IMR-90 (cell line): Measurements from ENCODE around the gene FNIP2. TPM values are rescaled to one million over a fixed set of nuclear protein-coding genes. Genes with fewer than 3 reads are reported as not detected.
A peak's percentile ranks its signal among the peaks of the same experiment; 100 is the strongest.

Source experiments
- ATAC-seq: fragments of 200-7000 bp; cut with Tn5 transposase; 2 replicates; pipeline ENCODE4 v1.9.1; 2020; ENCODE audit warnings: low read depth, mild to moderate bottlenecking, moderate library complexity
- BruUV-seq: library from RNA; stranded (reverse); fragments of 400-500 nt; replicated peaks from 2 replicates; lab custom pipeline; 2021; lab: Mats Ljungman, UMichigan
- CTCF ChIA-PET: fragments of 300-600 bp; formaldehyde crosslinking; extraction: SDS; loops from one replicate; lab custom pipeline; 2021; ENCODE audit warnings: antibody characterized with exemption; lab: Yijun Ruan, JAX
- POLR2A ChIA-PET: fragments of 300-600 bp; sonication (Branson Sonifier 250); formaldehyde crosslinking; loops from one replicate; lab custom pipeline; 2022; ENCODE audit warnings: antibody characterized with exemption; ENCODE audit not compliant: unreplicated experiment; lab: Charles Lee
- DNase-seq: peaks from one replicate; pipeline ENCODE4 v3.0.0; 2013
- H2AFZ ChIP-seq: replicated peaks from 2 replicates; pipeline ENCODE3; 2013; ENCODE audit warnings: low read length, mild to moderate bottlenecking; ENCODE audit not compliant: poor library complexity
- H2AK5ac ChIP-seq: 2 replicates; pipeline ENCODE4 v1.6.1; 2013; ENCODE audit warnings: low read depth, low read length, inconsistent platforms
- H2AK9ac ChIP-seq: replicated peaks from 2 replicates; pipeline ENCODE3; 2013; ENCODE audit warnings: mild to moderate bottlenecking, low read depth, low read length, moderate library complexity; ENCODE audit not compliant: poor library complexity
- H2BK120ac ChIP-seq: 2 replicates; pipeline ENCODE4 v1.6.1; 2013; ENCODE audit warnings: low read depth, low read length, inconsistent platforms
- H2BK15ac ChIP-seq: 3 replicates; pipeline ENCODE4 v1.6.1; 2013; ENCODE audit warnings: low read depth, low read length, inconsistent platforms
- H2BK20ac ChIP-seq: 2 replicates; pipeline ENCODE4 v1.6.1; 2013; ENCODE audit warnings: low read depth, mild to moderate bottlenecking, inconsistent platforms, low read length, moderate library complexity
- H2BK5ac ChIP-seq: 2 replicates; pipeline ENCODE4 v1.6.1; 2013; ENCODE audit warnings: mild to moderate bottlenecking, low read depth, low read length, inconsistent platforms; ENCODE audit not compliant: poor library complexity, severe bottlenecking
- H3K14ac ChIP-seq: replicated peaks from 2 replicates; pipeline ENCODE4 v1.6.1; 2013; ENCODE audit warnings: low read depth, low read length, inconsistent platforms
- H3K18ac ChIP-seq: 2 replicates; pipeline ENCODE4 v1.6.1; 2013; ENCODE audit warnings: low read depth, low read length, control low read depth
- H3K23ac ChIP-seq: 2 replicates; pipeline ENCODE4 v1.6.1; 2013; ENCODE audit warnings: low read depth, low read length, inconsistent platforms
- H3K27ac ChIP-seq: 2 replicates; pipeline ENCODE4 v1.5.1; 2013; ENCODE audit warnings: mild to moderate bottlenecking, control low read depth, low read length; ENCODE audit not compliant: insufficient read depth
- H3K27me3 ChIP-seq: 2 replicates; pipeline ENCODE4 v1.6.1; 2013; ENCODE audit warnings: low read length; ENCODE audit not compliant: control insufficient read depth, insufficient read depth
- H3K36me3 ChIP-seq: 2 replicates; pipeline ENCODE4 v1.6.1; 2013; ENCODE audit warnings: low read length, mixed read lengths; ENCODE audit not compliant: control insufficient read depth, insufficient read depth
- H3K4ac ChIP-seq: 2 replicates; pipeline ENCODE4 v1.6.1; 2013; ENCODE audit warnings: low read depth, low read length, inconsistent platforms
- H3K4me1 ChIP-seq: 2 replicates; pipeline ENCODE4 v1.6.1; 2013; ENCODE audit warnings: low read length, mixed read lengths; ENCODE audit not compliant: control insufficient read depth, insufficient read depth
- H3K4me2 ChIP-seq: 2 replicates; pipeline ENCODE4 v1.6.1; 2013; ENCODE audit warnings: low read depth, mild to moderate bottlenecking, control low read depth, low read length, moderate library complexity
- H3K4me3 ChIP-seq: 2 replicates; pipeline ENCODE4 v1.5.1; 2013; ENCODE audit warnings: low read depth, mild to moderate bottlenecking, control low read depth, low read length, moderate library complexity; ENCODE audit not compliant: insufficient read depth
- H3K56ac ChIP-seq: 2 replicates; pipeline ENCODE4 v1.6.1; 2013; ENCODE audit warnings: low read length, inconsistent platforms; ENCODE audit not compliant: insufficient read depth; ENCODE audit errors: extremely low read depth
- H3K79me1 ChIP-seq, 2 experiments: 2 replicates each; pipeline ENCODE4 v1.6.1; 2013; ENCODE audit warnings: low read length in 2 of 2, inconsistent platforms in 1 of 2, low read depth in 1 of 2
- H3K9ac ChIP-seq: 2 replicates; pipeline ENCODE4 v1.6.1; 2013; ENCODE audit warnings: low read depth, low read length, control low read depth
- H3K9me1 ChIP-seq: 2 replicates; pipeline ENCODE4 v1.6.1; 2013; ENCODE audit warnings: low read length, inconsistent platforms; ENCODE audit not compliant: insufficient read depth
- H3K9me3 ChIP-seq: 2 replicates; pipeline ENCODE4 v1.6.1; 2013; ENCODE audit warnings: low read length; ENCODE audit not compliant: control insufficient read depth, insufficient read depth
- H4K20me1 ChIP-seq: 2 replicates; pipeline ENCODE4 v1.6.1; 2013; ENCODE audit warnings: low read length, inconsistent platforms; ENCODE audit not compliant: insufficient read depth
- H4K5ac ChIP-seq: 2 replicates; pipeline ENCODE4 v1.6.1; 2013; ENCODE audit warnings: mild to moderate bottlenecking, low read depth, low read length, control low read depth
- H4K8ac ChIP-seq, 2 experiments: 2 replicates each; pipeline ENCODE4 v1.6.1; 2013; ENCODE audit warnings: low read depth in 2 of 2, low read length in 2 of 2, control low read depth in 1 of 2, inconsistent platforms in 1 of 2
- H4K91ac ChIP-seq: 2 replicates; pipeline ENCODE4 v1.6.1; 2013; ENCODE audit warnings: low read depth, low read length, inconsistent platforms; ENCODE audit not compliant: insufficient read depth
- BHLHE40 ChIP-seq: fragments of 150-350 bp; IDR thresholded peaks from 2 replicates; pipeline ENCODE4 v1.6.1; 2016; ENCODE audit warnings: mild to moderate bottlenecking, low read depth, low read length
- CEBPB ChIP-seq: IDR thresholded peaks from 2 replicates; pipeline ENCODE4 v1.6.1; 2012; ENCODE audit warnings: low read depth, low read length, improper control_type of control experiment
- MXI1 ChIP-seq: IDR thresholded peaks from 2 replicates; pipeline ENCODE4 v1.6.1; 2012; ENCODE audit warnings: low read depth, mild to moderate bottlenecking, low read length, moderate library complexity, borderline replicate concordance
- NFE2L2 ChIP-seq: fragments of 150-350 bp; IDR thresholded peaks from 2 replicates; pipeline ENCODE4 v1.6.1; 2016; ENCODE audit warnings: low read depth, mild to moderate bottlenecking, low read length
- WGBS, 2 experiments: methylation state at CpG; one replicate each; pipeline versions ENCODE4 v1.1.5 to v1.1.7; 2013; ENCODE audit warnings: missing lambda C conversion rate in 2 of 2; ENCODE audit not compliant: insufficient read length in 1 of 2; ENCODE audit errors: extremely low coverage in 2 of 2; 5-methylcytosine and 5-hydroxymethylcytosine counted together
- dilution Hi-C: fragments of 300-500 bp; cut with HindIII; formaldehyde crosslinking; loops from one replicate; pipeline ENCODE4 v1.14.3; 2018; ENCODE audit warnings: low sequenced_read_pairs; ENCODE audit not compliant: unreplicated experiment
- in situ Hi-C: fragments of 300-500 bp; cut with MboI; formaldehyde crosslinking; loops from 3 replicates; pipeline ENCODE4 v1.14.3; 2019; ENCODE audit warnings: low sequenced_read_pairs, inconsistent platforms, mixed read lengths
- intact Hi-C: fragments of 100-400 bp; cut with micrococcal nuclease; formaldehyde crosslinking; loops from 2 replicates; pipeline ENCODE4 v1.10.0; 2022
- polyA plus RNA-seq, 3 experiments: library from polyadenylated mRNA; depleted of rRNA; stranded (reverse); fragments of >200 nt; gene quantifications; 2 replicates each; pipeline ENCODE4 v1.2.3, GENCODE V29; 2012; ENCODE audit warnings: low replicate concordance in 1 of 3
- total RNA-seq: library from RNA; depleted of rRNA; stranded (reverse); fragments of >200 nt; gene quantifications from 2 replicates; pipeline ENCODE4 v1.2.3, GENCODE V29; 2012

Gene FNIP2
- total and polyA plus RNA-seq, 2 of the 4 experiments (the other 2 are of a cell fraction), result 4.7 to 24.6 TPM

DNA sequence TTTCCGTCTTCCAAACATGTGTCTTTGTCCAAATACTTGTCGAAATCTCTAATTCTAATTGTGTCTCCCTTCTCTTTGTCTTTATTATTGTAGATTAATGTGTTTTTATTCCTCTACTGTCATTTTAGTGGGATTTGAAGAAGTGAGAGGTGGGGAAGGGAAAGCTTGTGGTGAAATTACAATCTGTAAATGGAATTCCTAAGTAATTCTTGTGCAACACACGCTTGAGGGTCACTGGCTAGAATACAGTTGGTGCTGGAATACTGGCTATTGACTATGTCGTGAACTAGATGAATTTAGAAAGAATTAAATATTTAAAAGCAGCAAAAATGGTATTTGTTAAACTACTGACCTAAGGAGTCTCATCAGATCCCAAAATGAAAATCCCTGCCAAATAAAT, 10.7 kb upstream of the FNIP2 start:
- no peaks in the 10 kb centered on the region for H3K36me3 ChIP-seq
- H3K4me2 ChIP-seq, result no peak overlapping the region
- H2BK20ac ChIP-seq, result peak overlapping the region; percentile 20; the same call in 1 of the 2 replicates
- no TSS peak for BruUV-seq
- no peak overlapping the region for H3K9ac ChIP-seq
- H3K4ac ChIP-seq, result no peak overlapping the region
- H2BK120ac ChIP-seq, result no peak overlapping the region
- no peaks in the 10 kb centered on the region for H3K9me3 ChIP-seq
- TF ChIP-seq CEBPB (peak; percentile 90), BHLHE40 (no peak), NFE2L2 (no peak), MXI1 (no peak)
- no peak overlapping the region for H2AFZ ChIP-seq
- H3K56ac ChIP-seq, result no peak overlapping the region
- in situ Hi-C loops, result no loop called here
- no peak overlapping the region for H2AK5ac ChIP-seq
- H4K91ac ChIP-seq, result no peak overlapping the region
- H2BK5ac ChIP-seq, result no peak overlapping the region
- peaks cover 7% of the 10 kb centered on the region; the same call in 1 of the 2 replicates for H3K4me1 ChIP-seq
- intact Hi-C loops, result no loop called here
- H4K20me1 ChIP-seq, result no peaks in the 10 kb centered on the region
- dilution Hi-C loops, result no loop called here
- H3K79me1 ChIP-seq, result no peaks in the 10 kb centered on the region
- H3K14ac ChIP-seq, result no peak overlapping the region
- H3K9me1 ChIP-seq, result peaks cover 8% of the 10 kb centered on the region; the same call in 1 of the 2 replicates
- ChIA-PET CTCF (no interaction called here), POLR2A (no interaction called here)
- no peak for ATAC-seq
- H3K23ac ChIP-seq, result no peak overlapping the region
- H2BK15ac ChIP-seq, result no peak overlapping the region
- WGBS, 2 experiments, result no CpG with 5 or more reads among the region's 4 CpGs
- no peak overlapping the region for H3K18ac ChIP-seq
- DNase-seq, result peak; percentile 54
- no peak overlapping the region for H4K5ac ChIP-seq
- H3K27ac ChIP-seq, result no peak overlapping the region
- H3K27me3 ChIP-seq, result no peaks in the 10 kb centered on the region
- H4K8ac ChIP-seq, result no peak overlapping the region
- H3K4me3 ChIP-seq, result no peak overlapping the region
- H2AK9ac ChIP-seq, result no peak overlapping the region
